GM12873 (cell line): ENCODE measurements around the gene UCK2.

Experiments
- TF ChIP-seq, protein P1 (sequence below): IDR thresholded peaks from 2 replicates; pipeline ENCODE4 v1.5.1; 2012; ENCODE audit warnings: low read depth, mild to moderate bottlenecking, moderate library complexity, low read length, control low read depth; ENCODE audit not compliant: insufficient read depth; ENCODE audit errors: missing control alignments

The UCK2 gene

DNA sequence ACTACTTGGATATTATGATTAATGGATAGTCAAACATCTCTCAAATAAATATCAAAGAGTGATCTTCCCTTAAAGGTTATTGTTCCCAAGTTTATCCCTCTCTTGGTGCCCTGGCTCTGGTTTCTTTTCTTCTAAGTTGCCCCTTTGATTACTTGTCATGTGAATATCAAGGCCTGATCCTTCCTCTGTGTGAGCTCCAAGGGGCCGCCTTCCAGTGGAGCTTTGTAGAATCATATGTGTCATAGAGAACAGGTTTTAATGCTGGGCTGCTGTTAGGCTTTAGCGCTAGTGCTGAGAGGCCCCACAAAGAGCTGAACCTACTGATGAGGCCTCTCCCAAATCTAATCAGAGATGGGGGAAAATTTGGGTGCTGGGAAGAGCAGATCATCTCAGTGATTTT is 25.5 kb downstream of the UCK2 start:
- TF ChIP-seq, protein P1, sequence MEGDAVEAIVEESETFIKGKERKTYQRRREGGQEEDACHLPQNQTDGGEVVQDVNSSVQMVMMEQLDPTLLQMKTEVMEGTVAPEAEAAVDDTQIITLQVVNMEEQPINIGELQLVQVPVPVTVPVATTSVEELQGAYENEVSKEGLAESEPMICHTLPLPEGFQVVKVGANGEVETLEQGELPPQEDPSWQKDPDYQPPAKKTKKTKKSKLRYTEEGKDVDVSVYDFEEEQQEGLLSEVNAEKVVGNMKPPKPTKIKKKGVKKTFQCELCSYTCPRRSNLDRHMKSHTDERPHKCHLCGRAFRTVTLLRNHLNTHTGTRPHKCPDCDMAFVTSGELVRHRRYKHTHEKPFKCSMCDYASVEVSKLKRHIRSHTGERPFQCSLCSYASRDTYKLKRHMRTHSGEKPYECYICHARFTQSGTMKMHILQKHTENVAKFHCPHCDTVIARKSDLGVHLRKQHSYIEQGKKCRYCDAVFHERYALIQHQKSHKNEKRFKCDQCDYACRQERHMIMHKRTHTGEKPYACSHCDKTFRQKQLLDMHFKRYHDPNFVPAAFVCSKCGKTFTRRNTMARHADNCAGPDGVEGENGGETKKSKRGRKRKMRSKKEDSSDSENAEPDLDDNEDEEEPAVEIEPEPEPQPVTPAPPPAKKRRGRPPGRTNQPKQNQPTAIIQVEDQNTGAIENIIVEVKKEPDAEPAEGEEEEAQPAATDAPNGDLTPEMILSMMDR: no peak

DNA sequence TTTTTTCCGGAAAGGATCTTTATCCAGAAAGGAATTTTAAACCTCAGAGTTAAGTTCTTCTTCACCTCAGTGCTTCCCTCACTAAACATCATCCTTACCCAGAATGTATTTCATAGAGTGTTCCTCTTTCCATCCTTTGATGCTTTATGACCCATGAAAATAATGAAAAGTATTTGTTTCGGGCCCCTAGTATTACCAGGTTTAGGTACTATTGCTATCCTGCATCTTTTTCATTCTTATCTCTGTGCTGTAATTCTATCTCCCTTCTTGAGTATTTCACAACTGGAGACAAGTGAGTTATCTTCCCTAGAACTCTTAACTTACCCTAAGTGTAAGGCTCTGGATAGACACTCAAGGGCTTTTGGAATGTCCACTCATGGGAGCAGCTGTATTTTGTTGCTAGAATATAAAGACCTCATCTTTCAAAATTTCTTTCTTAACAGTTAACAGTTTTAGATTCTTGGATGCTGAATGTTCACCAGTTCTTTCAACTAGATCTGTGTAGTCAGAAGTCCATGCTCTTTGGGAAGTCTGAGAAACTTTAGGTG is 26.2 kb downstream of the UCK2 start:
- TF ChIP-seq, protein P1: no peak

DNA sequence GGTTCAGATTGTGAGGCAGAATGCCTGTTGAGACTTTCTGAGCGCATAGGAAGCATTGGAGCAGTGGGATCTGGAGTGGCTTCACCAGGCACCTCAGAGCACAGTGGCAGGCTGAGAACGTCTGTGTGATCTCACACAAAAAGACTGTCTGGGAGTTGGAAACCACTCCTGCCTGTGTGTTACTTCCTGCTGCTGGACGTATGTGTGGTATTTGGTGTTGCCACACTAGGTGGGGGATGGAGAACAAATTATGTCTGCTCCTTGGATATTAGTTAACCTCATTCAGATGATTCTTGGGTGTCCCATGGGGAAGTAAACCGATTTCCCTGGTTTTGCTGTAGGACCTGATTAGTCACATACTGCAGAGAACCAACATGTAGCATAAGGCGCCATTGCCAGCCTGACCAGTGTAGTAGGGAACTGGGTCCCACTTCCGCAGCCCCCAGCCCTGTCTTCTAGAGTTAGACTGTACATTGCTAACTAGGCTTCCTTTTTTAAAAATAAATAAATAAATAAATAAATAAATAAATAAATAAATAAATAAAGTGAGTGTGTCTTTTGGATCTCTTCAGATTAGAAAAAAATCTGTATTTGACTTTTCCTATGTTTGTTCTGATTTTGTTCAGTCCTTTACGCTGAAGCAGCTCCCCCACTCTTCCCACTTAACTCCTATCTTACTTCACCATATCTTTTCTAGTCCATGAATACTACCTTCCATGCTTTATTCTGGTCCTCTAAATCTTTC is 26.9 kb downstream of the UCK2 start:
- TF ChIP-seq, protein P1: no peak

DNA sequence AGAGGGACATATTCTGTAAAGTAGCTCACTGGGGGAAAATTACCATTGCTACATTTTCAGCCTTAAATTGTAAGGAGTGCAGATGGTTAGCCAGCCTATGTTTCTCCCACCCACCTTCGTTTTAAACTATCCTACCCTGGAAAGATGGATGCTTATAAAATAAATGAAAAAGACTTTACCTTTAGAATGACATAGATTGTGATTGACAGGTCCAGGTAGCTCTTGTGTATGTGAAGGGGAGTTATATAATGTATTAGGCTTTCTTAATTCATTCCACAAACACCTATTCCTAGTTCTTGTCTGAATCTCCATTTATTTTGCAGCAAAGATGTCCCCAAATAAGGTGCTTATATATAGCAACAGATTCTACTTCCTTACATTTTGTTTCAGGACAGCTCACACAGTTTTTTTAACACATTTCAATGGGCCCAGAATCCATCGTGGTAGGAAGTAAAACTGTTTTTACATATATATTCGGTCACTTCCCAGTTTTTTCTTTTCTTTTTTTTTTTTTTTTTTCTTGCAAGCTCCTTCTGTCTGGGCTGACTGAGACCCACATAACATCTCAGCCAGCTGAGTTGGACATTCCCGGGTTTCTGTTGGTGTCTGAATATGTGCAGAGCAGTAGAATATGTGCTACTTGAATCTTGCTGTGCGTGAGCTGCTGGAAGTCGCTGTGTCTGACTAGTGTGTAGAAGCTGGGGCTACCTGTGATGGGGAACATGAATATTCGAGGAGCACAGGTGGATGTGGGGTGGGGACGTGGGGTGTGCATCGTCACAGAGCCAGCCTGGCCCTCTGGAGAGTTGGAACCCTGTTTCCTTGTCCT is 27.8 kb downstream of the UCK2 start:
- TF ChIP-seq, protein P1: no peak

DNA sequence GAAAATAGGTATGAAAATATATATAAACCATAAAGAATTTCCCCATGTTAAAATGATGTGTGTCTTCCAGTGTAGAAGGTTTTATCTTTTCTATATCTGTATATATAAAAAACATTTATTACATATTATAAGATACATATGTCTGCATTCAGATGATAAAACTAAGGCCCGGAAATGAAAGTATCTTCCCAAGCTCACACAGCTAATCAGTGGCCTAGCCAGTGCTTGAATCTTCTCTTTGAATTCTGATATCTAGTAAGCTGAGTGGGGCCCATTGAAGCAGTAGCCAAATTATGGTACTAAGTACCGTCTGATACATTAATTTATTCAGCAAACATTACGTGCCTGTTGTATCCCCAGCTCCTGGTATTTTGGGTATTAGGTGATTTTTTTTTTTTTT is 28.6 kb downstream of the UCK2 start:
- TF ChIP-seq, protein P1: no peak

DNA sequence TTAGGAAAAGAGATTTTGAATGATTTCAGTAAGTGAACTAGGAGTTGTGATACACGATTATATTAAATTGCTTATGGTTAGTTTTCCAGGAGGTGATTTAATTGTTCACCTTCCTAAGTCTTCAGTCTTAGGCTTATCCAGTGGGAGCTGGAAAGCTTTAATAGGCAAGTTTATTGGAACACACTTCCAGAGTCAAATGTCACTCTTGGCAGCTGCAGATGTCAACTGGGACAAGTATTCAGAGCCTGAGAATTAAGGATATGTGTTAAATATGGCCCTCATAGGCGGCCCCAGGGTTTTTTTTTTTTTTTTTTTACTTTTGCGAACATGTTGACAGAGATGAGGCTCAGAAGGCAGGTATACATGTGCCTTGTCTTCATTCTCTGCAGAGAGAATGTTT is 29.2 kb downstream of the UCK2 start:
- TF ChIP-seq, protein P1: no peak

DNA sequence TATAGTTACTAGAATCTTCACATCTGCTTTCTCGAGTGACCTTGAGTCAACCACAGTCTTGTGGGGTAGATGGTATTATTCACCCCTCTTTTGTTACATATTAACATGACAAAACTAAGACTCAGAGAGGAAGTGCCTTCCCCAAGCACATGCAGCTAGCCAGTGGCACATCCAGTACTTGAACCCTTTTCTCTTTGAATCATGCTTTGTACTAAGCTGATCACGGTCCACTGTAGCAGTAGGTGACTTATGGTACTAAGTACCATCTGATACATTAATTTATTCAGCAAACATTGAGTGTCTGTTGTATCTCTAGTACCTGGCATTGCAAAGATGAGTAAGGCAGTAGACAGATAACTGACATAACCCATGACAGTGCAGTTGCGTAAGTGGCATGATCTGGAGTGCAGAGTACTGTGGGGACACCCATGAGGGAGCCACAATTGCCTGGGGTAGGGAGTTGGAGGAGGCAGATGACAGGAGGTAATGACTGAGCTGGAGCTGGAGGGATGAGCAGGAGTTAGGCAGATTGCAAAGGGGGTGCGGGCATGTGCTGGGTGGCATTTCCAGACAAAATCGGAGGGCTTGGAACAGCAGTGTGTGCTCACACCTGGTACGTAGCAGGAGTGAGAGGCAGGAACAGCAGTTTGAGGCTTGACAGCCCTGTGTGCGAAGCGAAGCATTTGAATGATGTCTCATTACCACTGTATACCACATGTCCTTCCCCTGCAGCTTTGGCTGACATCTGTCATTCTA is 29.8 kb downstream of the UCK2 start:
- TF ChIP-seq, protein P1: no peak
